Measurements from ENCODE around the gene MLXIP.
A peak's percentile ranks its signal among the peaks of the same experiment; 100 is the strongest.
"Not testable (repeated sequence)": the region's sequence is repeated elsewhere in the genome, so short reads cannot be mapped to it uniquely, and the experiment has no call there.

The MLXIP gene

DNA sequence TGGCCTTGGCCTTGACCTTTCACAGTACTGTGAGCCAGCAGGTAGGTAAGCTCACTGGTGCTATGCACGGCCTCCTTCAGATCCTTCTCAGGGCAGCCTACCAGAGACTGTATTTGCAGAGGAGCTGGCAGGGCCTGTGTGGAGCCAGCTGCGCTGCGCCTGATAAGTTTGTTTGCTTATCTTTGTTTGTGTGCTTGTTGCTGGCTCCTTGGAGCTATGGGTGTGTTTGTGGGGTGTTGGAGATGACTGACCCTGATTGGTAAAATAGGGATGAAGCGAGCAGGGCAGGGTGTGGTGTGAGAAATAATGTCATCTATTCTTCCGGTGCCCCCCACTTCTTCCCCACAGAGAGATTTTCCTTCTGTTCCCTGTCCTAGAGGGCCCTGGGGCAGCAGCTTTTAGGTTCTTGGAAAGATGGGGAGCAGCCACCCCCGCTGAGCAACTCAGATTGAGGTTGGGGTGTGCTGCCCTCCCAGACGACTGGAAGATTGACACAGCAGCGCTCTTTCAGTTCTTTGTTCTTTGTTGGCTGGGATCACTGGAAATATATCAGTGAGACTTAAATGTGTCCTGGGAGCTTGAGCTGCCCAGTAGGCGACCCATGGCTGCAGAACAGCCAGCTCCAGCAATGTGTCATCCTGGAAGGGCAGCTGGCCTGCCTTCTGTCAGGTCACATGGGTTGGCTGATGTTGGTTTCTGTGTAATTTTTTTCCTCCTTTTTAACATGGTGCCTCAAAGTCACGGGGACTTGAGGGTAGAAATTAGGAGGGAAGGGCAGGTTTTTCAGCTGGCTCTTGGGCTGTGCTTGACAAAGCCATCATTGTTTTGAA lies 19.6 kb downstream of the MLXIP start:
- DNase-seq: no peak

DNA sequence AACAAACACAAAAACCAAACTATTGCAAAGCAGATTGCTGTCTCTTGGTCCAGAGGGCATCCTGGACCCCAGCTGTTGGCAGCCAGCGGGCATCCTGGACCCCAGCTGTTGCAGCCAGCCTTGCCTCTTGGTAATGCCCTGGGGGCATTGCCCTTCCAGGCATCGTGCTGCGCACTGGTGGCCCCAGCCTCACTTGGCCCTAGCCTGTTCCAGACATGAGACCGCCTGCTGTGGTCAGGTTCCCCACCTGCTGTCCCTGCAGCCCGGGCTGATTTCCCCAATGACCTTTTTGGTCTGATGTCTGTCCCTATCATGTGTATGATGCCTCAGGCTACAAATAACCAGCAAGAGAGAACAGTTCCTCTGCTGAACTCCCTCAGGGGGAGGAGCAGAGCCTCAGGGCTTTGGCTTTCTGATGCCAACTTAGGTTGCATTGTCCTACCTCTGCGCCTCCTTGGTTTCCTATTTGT lies 20.8 kb downstream of the MLXIP start:
- no peak for DNase-seq

DNA sequence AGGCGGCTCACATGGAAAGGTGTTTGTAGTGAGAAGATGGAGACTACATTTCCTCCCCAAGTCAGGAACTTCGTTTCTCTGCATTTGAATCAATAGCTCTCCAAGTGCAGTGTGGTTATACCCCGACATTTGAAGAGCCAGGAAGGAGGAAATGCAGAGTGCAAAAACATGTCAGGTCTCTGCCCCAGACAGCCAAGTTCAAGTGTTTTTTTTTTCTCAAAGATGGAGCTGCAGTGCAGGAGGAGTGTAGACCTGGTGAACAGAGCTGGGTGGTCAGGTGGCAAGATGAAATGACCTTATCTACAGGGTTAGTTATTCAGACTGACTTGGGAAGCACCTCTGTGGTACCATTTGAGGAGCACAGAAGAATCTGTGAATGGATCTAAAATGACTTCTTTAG lies 21.3 kb downstream of the MLXIP start:
- DNase-seq: no peak

DNA sequence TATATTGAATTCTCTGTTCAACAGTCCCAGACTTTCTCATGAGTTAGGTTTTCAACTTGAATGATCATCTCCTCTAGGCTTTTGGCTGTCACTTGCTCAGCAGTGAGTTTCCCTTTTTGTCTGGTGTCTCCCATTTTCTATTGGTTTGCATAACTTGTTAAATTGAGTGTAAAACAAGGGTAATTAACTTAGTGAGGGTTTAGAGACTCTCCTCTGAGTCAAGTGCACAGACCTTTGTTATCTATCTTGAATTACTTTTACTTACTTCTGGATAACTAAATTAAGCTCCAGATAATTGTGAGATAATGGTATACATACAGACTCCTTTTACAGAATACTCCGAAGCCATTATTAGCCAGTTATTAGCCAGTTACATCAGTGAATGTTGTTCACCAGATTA lies 22.0 kb downstream of the MLXIP start:
- no peak for DNase-seq

DNA sequence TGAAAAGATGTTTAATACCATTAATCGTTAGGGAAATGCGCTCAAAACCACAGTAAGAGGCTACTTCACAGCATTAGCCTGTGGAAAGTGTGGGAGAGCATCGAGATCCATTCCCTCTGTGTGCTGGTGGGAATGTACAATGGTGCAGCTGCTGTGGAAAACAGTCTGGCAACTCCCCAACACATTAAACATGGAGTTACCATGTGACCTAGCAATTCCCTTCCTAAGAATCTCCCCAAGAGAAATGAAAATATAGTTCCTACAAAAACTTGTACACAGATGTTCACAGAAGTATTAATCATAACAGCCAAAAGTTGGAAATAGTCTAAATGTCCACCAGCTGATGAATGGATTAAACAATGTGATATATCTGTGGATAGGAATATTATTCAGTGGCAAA lies 23.8 kb downstream of the MLXIP start:
- no peak for DNase-seq

DNA sequence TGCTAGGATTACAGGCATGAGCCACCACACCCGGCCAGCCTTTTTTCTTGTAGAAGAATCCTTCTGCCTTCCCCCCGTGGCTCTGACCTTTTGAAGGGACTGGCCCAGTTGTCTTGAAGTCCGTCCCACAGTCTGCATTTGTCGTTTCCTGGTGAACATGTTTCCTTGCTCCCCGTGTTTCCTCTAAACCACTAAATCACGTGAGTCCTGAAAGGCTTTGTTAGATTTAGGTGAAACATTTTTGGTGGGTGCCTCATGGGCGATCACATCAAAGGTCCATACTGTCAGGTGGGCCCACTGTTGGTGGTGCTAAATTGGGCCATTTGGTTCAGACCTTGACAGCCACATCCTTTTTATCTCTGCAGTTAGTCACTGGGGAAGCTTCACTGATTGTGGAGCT lies 26.3 kb downstream of the MLXIP start:
- DNase-seq: no peak

DNA sequence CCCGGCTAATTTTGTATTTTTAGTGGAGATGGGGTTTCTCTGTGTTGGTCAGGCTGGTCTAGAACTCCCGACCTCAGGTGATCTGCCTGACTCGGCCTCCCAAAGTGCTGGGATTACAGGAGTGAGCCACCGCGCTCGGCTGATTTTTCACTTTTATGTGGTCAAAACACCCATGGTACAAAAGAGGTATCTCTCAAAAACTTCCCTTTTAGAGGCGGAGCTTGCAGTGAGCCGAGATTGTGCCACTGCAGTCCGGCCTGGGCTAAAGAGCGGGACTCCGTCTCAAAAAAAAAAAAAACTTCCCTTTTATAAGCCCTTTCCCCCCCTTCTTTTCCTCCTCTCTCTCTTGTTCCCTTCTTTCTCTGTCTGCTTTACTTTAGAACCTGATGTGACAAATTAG lies 26.9 kb downstream of the MLXIP start:
- not testable (repeated sequence) for DNase-seq

DNA sequence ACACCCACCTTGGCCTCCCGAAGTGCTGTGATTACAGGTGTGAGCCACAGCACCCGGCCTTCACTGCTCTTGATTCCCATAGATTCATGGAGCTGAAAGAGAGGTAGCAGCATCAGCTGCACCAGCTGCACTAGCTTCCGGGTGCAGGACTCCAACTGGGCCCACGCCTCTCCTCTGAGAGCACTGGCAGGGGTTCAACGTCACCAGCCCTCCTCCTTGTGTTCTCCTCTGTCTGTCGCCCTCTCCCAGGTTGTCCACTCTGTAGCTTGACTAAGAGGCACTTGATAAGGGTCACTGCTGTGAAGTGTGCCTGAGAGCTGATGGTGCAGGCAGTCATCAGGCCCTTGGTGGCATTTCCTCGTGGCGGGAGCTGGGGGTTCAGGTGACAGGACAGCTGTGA lies 28.3 kb downstream of the MLXIP start:
- no peak for DNase-seq

DNA sequence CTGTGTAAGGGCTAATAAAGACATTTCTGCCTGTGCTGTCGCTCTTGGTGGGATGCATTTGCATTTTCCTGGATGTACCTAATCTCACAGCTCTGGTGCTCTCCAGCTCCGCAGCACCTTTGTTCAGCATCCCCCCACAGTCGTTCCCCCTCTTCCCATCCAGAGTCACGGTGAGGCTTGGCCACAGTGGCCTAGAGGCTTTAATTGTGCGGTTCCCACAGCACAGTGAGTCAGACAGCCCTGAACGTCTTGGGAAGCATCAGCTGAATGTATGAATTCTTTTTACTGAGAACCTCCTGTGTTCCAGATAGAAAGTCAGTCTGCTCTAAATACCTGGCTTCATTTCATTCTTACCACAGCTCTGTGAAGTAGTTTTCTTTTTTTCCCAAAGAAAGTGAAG lies 28.7 kb downstream of the MLXIP start:
- no peak for DNase-seq

DNA sequence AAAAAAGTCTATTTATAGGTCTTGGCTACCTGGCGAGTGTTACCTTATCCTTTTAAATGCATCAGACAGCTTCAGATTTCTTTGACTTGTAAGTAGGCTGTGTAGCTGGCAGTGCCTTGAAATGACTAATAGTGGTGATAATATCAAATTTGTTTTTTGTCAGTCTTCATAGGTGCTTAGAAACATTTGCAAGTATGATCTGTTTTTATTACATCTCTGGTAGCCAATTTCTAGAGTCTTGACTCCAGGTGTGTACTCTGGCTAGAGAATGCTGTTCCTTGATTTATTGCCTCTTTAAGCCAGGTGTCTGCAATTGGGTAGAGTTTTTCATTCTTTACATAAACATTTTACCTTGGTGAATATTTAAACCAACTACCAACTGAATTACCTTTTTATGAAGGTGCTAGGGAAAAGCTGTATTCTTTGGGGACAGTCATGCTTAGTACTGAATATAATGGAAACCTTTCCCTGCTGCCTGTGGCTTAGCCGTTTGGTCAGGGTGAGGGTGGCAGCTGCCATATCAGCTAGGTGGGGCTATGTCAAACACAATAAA lies 32.6 kb downstream of the MLXIP start:
- DNase-seq: no peak

DNA sequence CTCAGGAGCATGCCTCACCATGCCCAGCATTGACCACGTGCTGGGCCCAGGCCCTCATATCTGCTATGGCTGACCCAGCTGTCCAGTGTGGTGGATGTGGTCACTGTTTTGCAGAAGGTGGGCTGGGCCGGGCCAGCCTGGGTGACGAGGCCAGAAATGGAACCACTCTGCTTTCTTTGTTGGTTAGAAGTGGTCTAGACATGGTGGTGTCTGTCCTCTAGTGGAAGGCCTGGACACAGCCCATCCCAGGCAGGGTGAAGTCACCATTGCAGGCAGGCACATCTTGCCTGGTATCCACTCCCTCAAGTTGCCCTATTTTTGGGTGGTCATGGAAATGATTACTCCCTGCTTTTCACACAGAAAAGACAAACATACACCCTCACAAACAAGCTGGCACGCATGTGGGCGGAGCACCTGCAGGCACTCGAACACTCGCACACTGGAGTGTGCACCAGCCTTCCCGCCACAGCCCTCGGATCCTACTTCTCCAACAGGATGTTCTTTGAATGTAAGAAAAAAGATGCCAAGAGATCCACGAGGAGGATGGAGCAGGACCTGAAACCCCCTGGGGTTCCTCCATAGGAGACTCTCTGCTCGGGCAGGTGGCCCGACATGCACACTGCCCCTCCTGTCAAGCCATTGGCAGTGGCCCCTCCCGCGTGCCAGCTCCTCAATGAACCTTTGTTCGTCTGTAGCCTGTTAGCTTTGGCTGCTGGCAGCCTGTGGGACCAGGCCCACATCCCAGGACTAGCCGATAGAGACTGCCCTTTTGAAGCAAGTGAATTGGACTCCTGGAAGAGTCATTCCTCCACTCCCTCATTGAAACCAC lies 38.4 kb downstream of the MLXIP start:
- no peak for DNase-seq

DNA sequence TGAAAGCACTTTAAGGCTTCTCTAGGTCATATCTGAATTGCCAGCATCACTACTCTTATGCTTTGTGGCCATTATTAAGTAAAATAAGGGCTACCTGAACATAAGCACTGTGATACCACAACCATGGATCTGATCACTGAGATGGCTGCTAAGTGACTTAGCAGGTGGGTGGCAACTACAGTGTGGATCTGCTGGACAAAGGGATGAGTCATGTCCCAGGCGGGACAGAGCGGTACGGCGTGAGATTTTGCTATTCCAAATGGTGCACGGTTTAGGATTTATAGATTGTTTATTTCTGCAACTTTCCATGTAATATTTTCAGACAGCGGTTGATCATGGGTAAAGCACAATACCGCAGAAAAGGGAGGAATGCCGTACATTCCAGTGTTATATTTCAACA lies 39.4 kb downstream of the MLXIP start:
- no peak for DNase-seq

DNA sequence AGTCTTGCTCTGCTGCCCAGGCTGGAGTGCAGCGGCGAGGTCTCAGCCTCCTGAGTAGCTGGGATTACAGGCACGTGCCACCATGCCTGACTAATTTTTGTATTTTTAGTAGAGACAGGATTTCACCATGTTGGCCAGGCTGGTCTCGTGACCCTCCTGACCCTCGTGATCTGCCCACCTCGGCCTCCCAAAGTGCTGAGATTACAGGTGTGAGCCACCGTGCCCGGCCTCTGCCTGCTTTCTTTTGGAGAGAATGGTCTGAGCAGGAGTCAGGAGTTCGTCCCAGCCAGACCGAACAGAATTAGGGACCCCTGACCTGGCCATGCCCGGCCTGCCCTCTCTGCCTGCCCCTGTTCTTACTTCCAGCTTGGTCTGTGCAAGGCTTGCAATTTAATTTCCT lies 42.8 kb downstream of the MLXIP start:
- not testable (repeated sequence) for DNase-seq

DNA sequence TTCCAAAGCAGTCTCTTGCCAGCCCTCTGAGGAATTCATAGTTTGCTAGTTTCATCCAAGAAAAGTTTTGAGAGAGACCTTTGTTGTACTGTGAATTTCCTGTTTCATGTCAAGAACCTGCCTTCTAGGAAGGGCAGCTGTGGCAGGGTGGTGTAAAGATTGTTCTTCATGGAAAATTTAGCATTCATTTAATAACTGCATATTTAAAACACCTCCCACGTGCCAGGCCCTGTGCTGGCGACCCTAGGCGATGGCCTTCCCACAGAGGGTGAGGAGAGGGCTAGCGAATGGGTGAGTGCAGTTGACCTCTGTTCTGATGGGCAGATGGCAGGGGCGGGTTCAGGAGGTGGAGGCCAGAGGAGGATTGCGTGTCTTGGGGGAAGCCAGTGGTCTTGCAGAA lies 43.2 kb downstream of the MLXIP start:
- no peak for DNase-seq

DNA sequence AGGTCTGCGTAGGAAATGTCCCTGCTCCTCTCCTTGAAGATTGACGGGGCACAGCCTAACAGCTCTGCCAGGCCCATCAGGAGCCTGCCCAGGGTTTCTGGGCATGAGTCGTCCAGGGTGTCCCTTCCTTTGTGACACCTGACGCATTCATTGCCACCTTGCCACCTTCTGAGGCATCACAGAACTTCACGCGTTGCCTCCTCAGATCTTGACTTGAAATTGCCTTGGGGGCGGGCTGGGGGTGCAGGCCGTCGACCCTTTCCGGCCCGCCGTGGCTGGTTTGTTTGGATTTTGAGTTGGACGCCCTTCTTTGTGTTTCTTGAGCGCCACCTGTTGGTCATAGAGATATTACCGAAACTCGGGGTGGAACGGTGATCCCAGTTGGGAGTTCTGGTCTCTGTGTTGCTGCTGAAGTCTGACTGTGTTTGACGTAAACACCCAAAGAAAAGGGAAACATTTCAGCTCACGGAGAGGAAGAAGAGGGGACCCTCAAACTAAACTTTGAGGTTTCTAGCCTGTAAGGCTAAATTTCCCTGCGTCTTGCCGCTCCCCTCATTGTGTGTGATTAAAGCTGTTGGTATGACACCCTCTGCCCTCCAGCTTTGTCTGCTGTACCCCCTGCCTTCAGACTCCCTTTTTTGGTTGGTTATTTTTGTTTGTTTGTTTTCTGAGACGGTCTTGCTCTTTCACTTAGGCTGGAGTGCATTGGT lies 44.6 kb downstream of the MLXIP start:
- DNase-seq: peak; percentile 69 to 75

DNA sequence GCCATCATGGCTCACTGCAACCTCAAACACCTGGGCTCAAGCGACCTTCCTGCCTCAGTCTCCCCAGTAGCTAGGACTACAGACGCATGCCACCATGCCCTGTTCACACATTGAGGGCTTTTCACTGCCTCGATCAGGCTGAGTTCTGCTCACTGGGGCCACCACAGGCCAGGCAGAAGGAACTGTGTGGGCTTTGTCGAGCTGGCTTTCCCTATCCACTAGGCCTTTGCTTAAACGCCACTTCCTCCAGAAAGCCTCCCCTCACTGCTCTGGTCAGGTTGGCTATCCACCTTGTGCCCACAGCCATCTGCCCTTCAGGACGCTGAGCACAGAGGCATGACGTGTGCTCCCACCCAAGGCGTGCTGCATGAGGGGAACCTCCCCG lies 45.2 kb downstream of the MLXIP start:
- DNase-seq: no peak

DNA sequence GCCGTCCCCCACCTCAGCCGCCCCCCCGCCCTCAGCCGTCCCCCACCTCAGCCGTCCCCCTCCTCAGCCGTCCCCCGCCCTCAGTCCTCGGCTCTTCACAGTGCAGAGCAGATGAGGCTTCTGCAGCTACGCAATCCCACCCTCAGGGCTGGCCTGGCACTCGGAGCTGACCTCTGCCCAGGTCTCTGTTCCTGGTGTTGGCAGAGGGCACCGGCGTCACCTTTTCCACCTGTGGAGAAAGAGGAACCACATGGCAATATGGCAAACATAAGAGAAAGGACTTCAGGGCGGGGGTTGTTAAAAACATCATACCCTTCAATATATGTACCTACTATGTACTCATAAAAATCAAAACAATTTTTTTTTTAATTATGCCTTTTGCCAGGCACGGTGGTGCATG lies 45.8 kb downstream of the MLXIP start:
- DNase-seq: no peak

DNA sequence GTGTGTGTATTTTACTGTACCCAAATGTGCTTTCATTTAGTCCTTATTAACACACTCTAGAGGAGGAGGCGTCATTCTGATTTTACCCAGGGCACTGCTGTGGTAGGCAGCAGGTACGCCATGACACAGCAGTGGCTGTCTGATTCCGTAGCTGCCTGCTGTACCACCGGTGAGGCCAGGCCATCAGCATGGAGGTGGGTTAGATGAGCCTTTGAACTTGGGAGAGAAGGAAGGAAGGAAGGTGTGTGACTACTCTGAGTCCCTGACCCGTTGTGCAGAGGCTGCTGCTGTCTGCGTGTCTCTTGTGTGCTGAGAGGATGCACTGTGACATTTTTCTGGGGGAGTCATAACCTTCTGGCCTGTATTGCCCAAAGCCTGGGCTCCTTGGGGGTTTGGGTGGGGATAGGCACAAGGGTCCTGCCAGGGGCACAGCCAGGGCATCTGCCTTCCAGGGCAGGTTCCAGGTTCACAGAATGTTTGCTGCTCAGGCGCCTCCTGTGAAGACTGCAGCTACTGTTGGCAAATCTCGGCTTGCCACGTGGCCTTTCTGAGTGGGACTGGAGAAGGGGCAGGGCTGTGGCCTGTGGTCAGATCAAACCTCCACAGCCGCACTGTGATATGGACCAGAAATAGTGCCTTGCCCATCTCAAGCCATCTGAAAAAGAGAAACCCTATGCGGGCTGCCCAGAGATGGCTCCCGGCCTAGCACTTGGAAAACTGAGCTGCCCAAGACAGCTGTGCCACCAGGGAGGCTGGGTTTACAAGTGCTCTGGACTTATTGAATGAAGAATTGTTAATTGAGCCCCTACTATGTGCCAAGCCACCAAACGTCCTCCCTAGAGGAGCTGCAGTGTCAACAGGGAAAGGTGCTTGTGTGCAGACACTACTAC lies 47.1 kb downstream of the MLXIP start:
- DNase-seq: no peak

DNA sequence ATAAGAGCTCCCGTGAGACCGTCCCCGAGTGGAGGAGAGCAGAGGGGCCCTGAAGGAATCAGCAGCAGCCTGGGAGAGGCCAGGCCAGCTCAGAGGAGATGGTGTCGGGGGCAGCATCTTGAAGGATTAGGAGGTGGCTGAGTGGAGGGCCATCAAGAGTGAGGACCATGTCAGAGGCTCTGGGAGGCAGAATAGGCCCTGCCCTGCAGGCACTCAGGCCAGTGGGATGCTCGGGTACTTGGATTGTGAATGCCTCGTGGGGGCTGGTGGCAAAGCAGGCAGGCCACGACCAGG lies 47.7 kb downstream of the MLXIP start:
- no peak for DNase-seq

DNA sequence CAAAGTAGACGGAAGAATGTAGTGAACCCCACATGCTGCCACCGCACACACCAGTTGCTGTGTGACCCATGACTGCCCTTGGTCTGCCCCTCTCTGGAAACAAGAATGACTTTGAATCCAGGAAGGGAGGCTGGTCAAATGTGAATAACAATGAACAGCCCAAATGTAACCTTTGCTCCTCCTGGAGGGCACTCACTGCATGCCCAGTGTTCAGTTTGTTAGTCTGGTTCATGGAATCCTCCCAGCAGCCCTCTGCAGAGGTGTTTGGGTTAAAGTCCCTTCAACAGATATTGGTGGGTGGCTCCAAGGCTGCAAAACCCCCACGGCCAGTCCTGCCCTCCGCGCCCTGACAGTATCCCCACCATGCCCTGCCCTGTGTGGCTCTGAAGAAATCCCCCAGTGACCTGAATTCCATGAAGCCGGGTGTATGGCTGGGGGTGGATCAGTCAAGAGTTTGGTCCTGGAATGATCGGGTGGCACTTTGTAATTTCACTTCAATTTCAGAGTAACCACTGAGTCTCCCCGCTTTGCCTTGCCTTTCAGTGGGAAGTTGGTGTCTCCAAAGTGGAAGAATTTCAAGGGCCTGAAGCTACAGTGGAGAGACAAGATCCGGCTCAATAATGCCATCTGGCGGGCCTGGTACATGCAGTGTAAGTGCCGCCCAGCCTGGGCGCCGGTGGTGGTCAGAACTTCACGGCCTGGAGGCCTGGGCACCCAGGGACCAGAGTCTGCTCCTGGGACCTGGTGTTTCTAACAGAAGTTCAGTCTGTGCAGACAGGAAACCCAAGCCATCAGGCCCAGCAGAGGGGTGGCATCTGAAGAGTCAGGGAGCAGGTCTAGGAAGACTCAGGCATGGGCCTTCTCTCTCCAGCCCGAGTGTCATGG lies 48.4 kb downstream of the MLXIP start:
- DNase-seq: no peak

DNA sequence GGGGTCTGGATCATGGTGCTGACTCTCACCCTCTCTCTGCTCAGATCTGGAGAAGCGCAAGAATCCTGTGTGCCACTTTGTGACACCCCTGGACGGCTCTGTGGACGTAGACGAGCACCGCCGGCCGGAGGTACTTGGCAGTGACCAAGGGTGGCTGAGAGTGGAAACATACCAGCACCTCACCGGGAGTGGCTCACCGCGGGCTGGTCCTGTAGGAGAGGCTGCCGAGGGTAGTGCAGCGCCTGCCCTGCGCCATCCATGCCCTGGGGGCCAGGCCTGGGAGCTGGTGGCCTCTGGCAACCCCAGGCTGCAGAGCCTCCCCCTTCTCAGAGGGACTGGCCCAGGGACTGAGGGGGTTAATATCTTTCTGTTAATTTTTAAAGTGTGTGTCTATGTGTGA lies 49.3 kb downstream of the MLXIP start:
- no peak for DNase-seq

Measured in CD4-positive, alpha-beta T cell treated with Interleukin-4 for 1 hour (primary cell).